Keratinocyte (primary cell): ENCODE data around the gene CMYA5. TPM values are rescaled to one million over a fixed set of nuclear protein-coding genes. Genes with fewer than 3 reads are reported as not detected.

Experiments
- DNase-seq: peaks from one replicate; pipeline ENCODE4 v3.0.0-alpha.2; 2011; ENCODE audit warnings: low read depth, missing footprints, low spot score
- FAIRE-seq: peaks from 2 replicates; lab custom pipeline; 2011; peaks lifted over from hg19 to GRCh38; lab: Jason Lieb, UNC
- H2AFZ ChIP-seq: 2 replicates; pipeline ENCODE4 v1.6.0; 2012; ENCODE audit warnings: low read length, control low read depth, inconsistent platforms; ENCODE audit not compliant: control insufficient read depth
- H3K27ac ChIP-seq: 2 replicates; pipeline ENCODE4 v1.5.1; 2011; ENCODE audit warnings: low read length; ENCODE audit not compliant: control insufficient read depth, insufficient read depth
- H3K27me3 ChIP-seq: 3 replicates; pipeline ENCODE4 v1.6.0; 2011; ENCODE audit warnings: low read length; ENCODE audit not compliant: control insufficient read depth, insufficient read depth; ENCODE audit errors: extremely low read depth
- H3K36me3 ChIP-seq, 2 experiments: 2 replicates in 1 of 2; 3 replicates in 1 of 2; pipeline ENCODE4 v1.5.1; 2011; ENCODE audit warnings: low read length in 2 of 2, mild to moderate bottlenecking in 1 of 2; ENCODE audit not compliant: control insufficient read depth in 2 of 2, insufficient read depth in 2 of 2; ENCODE audit errors: extremely low read depth in 1 of 2
- H3K4me1 ChIP-seq: 3 replicates; pipeline ENCODE4 v1.5.1; 2011; ENCODE audit warnings: low read length; ENCODE audit not compliant: control insufficient read depth, insufficient read depth; ENCODE audit errors: extremely low read depth
- H3K4me2 ChIP-seq: 3 replicates; pipeline ENCODE4 v1.6.0; 2011; ENCODE audit warnings: low read depth, low read length; ENCODE audit not compliant: control insufficient read depth, insufficient read depth; ENCODE audit errors: extremely low read depth
- H3K4me3 ChIP-seq, 3 experiments: fragments of 200-600 bp in 1 of 3; sonication (generic) in 1 of 3; 2 replicates in 2 of 3; 3 replicates in 1 of 3; pipeline ENCODE4 v1.5.1; 2011 to 2016; ENCODE audit warnings: low read length in 3 of 3, mild to moderate bottlenecking in 3 of 3, control low read depth in 2 of 3, inconsistent platforms in 1 of 3, low read depth in 1 of 3, mixed read lengths in 1 of 3, mixed run types in 1 of 3, moderate library complexity in 1 of 3; ENCODE audit not compliant: control insufficient read depth in 2 of 3, insufficient read depth in 2 of 3; ENCODE audit errors: extremely low read depth in 1 of 3
- H3K79me2 ChIP-seq: 2 replicates; pipeline ENCODE4 v1.6.0; 2012; ENCODE audit warnings: low read length; ENCODE audit not compliant: control insufficient read depth, insufficient read depth
- H3K9ac ChIP-seq: 3 replicates; pipeline ENCODE4 v1.6.0; 2011; ENCODE audit warnings: low read length; ENCODE audit not compliant: control insufficient read depth, insufficient read depth; ENCODE audit errors: extremely low read depth
- H3K9me1 ChIP-seq: 3 replicates; pipeline ENCODE4 v1.6.0; 2011; ENCODE audit warnings: low read length; ENCODE audit not compliant: control insufficient read depth, insufficient read depth; ENCODE audit errors: extremely low read depth
- H3K9me3 ChIP-seq: 2 replicates; pipeline ENCODE4 v1.5.1; 2012; ENCODE audit warnings: low read depth, low read length; ENCODE audit not compliant: control insufficient read depth
- H4K20me1 ChIP-seq: 3 replicates; pipeline ENCODE4 v1.6.0; 2011; ENCODE audit warnings: low read length; ENCODE audit not compliant: control insufficient read depth, insufficient read depth; ENCODE audit errors: extremely low read depth
- CTCF ChIP-seq, 3 experiments: IDR thresholded peaks in 1 of 3; conservative IDR thresholded peaks in 1 of 3; optimal IDR thresholded peaks in 1 of 3; 2 replicates in 2 of 3; 3 replicates in 1 of 3; pipeline versions ENCODE3 to v1.5.1; 2011; ENCODE audit warnings: low read length in 3 of 3, mild to moderate bottlenecking in 3 of 3, moderate library complexity in 2 of 3, control low read depth in 1 of 3, inconsistent platforms in 1 of 3; ENCODE audit not compliant: insufficient read depth in 2 of 3; ENCODE audit errors: extremely low read depth in 1 of 3
- EZH2 ChIP-seq: IDR thresholded peaks from one replicate; pipeline ENCODE4 v1.6.1; 2012; ENCODE audit warnings: inconsistent platforms, mild to moderate bottlenecking, low read length, moderate library complexity
- dilution Hi-C: fragments of 300-500 bp; cut with MboI; formaldehyde crosslinking; loops from one replicate; pipeline ENCODE4 v1.7.0; 2020; ENCODE audit warnings: low sequenced_read_pairs; ENCODE audit not compliant: extremely low pct_ligation_motif_present
- polyA plus RNA-seq, 5 experiments: library from polyadenylated mRNA; depleted of rRNA in 3 of 5; stranded (reverse) in 3 of 5; stranded (forward) in 1 of 5; unstranded in 1 of 5; fragments of >200 nt; gene quantifications; 1 replicate in 1 of 5; 2 replicates in 3 of 5; 3 replicates in 1 of 5; pipeline versions ENCODE4 v1.2.1 to v1.2.3, GENCODE V29; 2011 to 2012; ENCODE audit warnings: missing spikeins in 2 of 5, low read depth in 1 of 5, low replicate concordance in 1 of 5

The CMYA5 gene
- polyA plus RNA-seq, 1 donor (not counting 4 experiments of a cell fraction or from before 2014, with no cell fraction given): 0.25 TPM

GRCh38 chr5:79750611-79751510 is 61.2 kb downstream of the CMYA5 start:
- Histone ChIP-seq H3K9ac (no peak overlapping the region), H3K27ac (no peak overlapping the region), H2AFZ (no peak overlapping the region), H3K9me3 (no peaks in the 10 kb centered on the region), H4K20me1 (no peaks in the 10 kb centered on the region), H3K36me3 (no peaks in the 10 kb centered on the region), H3K9me1 (no peaks in the 10 kb centered on the region), H3K27me3 (peaks cover under 1% of the 10 kb centered on the region), H3K4me3 (no peak overlapping the region), H3K4me2 (no peak overlapping the region), H3K4me1 (no peaks in the 10 kb centered on the region), H3K79me2 (no peaks in the 10 kb centered on the region)
- TF ChIP-seq EZH2: no peak
- no peak for TF ChIP-seq CTCF (optimal IDR thresholded peaks at IDR 0.05 in 1 of 3, IDR thresholded peaks at IDR 0.05 in 1 of 3, conservative IDR thresholded peaks at IDR 0.05 in 1 of 3; ENCODE audit: extremely low read depth in 1 of 3, insufficient read depth in 2 of 3, low read length in 3 of 3)
- dilution Hi-C loops: no loop called here
- FAIRE-seq: no peak
- DNase-seq: no peak

- Histone ChIP-seq H3K4me3 (no peak overlapping the region), H3K79me2 (no peaks in the 10 kb centered on the region), H3K27me3 (no peaks in the 10 kb centered on the region), H3K9me3 (no peaks in the 10 kb centered on the region), H3K4me2 (no peak overlapping the region), H3K27ac (no peak overlapping the region), H3K4me1 (no peaks in the 10 kb centered on the region), H4K20me1 (no peaks in the 10 kb centered on the region), H3K9ac (no peak overlapping the region), H3K36me3 (no peaks in the 10 kb centered on the region), H2AFZ (no peak overlapping the region), H3K9me1 (no peaks in the 10 kb centered on the region)
- dilution Hi-C loops: no loop called here
- no peak for DNase-seq
- no peak for FAIRE-seq
- no peak for TF ChIP-seq EZH2
- no peak for TF ChIP-seq CTCF (optimal IDR thresholded peaks at IDR 0.05 in 1 of 3, IDR thresholded peaks at IDR 0.05 in 1 of 3, conservative IDR thresholded peaks at IDR 0.05 in 1 of 3; ENCODE audit: extremely low read depth in 1 of 3, insufficient read depth in 2 of 3, low read length in 3 of 3)
Observed at GRCh38 chr5:79753092-79753491, 63.5 kb downstream of the CMYA5 start.
